Mesenteric fat pad (tissue), 1 donor: ENCODE measurements around the gene CLMP. TPM values are rescaled to one million over a fixed set of nuclear protein-coding genes. Genes with fewer than 3 reads are reported as not detected.

ENCODE experiments used
- DNase-seq: peaks from one replicate; pipeline ENCODE4 v3.0.0-alpha.2; 2020; ENCODE audit warnings: low spot score
- total RNA-seq: library from RNA; stranded (reverse); fragmentation: NEBNext Ultra II Directional; extraction: Animal tissue kit (Norgen Biotek cat#: 25700); gene quantifications from one replicate; pipeline ENCODE4 v1.2.1, GENCODE V29; 2021
- donor health status: DM: yes; HTN: yes; CAD: no.

The CLMP gene
- total RNA-seq, 1 donor from 2014 or later, result 199 TPM

GRCh38 chr11:123191939-123192338, 3.1 kb downstream of the CLMP start:
- no peak for DNase-seq

- DNase-seq, result no peak
Measured at GRCh38 chr11:123190518-123190917, 4.5 kb downstream of the CLMP start.

DNA sequence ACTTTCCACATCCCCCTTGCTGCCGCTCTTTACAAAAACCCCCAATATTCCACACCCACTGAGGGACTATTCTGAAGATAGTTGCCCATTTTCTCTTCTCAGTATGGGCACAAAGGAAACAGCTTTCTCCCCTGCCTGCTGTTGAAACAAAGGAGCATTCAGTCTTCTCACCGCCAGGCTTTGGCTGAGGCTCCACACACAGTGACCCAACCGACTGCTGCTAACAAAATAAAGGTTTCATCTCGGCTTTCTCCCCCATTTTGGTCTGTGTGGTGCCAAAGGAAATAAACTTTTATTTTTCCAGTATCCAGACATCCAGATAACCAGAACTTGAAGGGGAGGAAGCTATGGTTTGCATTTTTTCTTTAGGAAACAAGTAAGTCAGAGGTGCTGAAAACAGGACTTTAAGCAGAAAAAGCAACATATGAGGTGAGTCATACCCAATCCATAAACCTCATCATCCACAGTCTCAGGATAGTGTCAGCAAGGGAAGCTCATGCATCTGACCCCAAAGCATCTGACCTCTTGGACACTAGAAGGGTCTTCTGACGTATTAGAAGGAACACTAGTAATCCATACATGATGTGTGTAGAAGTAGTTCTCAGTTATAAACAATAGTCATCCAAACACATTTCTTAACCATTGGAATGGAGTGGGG, 6.4 kb downstream of the CLMP start:
- DNase-seq, result no peak

DNA sequence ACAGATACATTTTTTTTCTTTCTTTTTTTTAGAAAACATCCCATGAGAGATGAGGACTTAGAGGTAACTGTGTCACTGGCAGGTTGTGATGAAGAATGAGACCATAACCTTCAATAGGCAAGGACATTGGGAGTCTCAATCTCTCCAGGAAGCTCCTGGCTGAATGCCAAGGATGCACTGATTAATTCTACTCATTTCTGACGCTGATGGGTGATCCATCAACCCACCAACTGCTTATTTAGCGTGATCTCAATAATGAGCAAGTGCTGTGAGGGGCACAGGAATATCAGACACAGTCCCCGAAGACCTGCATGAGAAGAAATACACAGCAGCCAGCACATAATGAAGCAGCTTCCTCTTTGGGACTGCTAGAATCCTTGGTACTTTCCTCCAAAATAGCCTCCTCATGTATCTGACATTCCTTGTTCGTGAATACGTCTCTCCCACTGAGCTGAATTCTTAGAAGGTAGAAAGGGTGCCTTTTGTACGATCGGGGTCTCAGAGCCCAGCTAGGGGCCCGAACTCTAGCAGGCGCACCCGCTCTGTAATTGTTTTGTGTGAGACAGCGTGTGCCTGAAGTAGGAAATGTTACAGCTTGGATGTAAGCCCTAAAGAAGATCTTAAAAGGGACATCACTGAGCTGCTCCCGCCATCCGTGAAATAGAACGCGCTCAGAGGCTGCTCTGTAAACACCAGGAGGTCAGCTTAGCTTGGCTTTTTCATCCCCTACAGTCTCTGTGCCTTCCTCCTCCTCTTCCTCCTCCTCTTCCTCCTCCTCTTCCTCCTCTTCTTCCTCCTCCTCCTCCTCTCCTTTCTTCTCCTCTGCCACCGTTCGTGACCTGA, 7.2 kb downstream of the CLMP start:
- no peak for DNase-seq

GRCh38 chr11:123187248-123187647, 7.8 kb downstream of the CLMP start:
- DNase-seq, result no peak

DNA sequence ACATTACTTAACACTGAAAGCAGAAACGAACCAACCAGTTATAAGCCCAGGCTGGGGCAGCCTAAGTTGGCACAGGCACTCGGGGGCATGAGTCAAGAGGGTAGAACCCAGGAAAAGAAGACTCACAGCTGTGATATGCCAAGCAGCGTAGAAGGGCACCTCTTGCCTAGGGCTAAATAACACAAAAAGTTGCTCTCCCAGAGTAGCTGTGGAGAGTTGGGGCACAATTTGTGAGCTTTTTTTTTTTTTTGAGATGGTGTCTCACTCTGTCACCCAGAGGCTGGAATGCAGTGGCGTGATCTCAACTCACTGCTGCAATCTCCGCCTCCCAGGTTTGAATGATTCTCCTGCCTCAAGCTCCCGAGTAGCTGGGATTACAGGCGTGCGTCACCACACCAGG, 8.8 kb downstream of the CLMP start:
- no peak for DNase-seq

- DNase-seq, result no peak
Measured at GRCh38 chr11:123185326-123185725, 9.7 kb downstream of the CLMP start.

GRCh38 chr11:123184531-123184930, 10.5 kb downstream of the CLMP start:
- DNase-seq, result no peak

DNA sequence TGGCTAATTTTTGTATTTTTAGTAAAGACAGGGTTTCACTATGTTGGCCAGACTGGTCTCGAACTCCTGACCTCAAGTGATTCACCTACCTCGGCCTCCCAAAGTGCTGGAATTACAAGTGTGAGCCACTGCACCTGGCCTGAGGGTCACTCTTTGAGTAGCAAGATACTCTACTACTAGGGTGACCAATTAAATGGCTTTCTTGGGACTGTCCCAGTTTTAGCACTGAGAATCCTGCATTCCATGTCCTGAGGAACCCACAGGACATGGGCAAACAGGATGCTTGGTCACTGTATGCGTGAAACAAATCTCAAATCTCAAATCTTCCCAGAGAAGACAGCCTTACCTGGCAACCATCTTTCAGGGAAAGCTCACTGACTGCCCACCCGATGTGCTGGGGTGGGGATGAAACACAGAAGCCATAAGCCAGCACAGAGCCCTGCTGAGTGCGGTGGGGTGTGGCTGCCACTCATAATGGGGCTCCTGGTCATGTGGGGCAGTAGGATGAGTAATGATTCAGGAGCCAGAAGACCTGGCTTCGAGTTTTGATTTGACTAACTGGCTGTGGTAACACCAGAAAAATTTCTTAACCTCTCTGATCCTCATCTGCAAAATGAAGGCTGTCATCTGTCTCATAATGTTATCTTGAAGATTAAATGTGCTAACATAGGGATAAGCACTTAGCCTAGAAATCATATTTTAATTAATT, 11.5 kb downstream of the CLMP start:
- DNase-seq, result no peak

DNA sequence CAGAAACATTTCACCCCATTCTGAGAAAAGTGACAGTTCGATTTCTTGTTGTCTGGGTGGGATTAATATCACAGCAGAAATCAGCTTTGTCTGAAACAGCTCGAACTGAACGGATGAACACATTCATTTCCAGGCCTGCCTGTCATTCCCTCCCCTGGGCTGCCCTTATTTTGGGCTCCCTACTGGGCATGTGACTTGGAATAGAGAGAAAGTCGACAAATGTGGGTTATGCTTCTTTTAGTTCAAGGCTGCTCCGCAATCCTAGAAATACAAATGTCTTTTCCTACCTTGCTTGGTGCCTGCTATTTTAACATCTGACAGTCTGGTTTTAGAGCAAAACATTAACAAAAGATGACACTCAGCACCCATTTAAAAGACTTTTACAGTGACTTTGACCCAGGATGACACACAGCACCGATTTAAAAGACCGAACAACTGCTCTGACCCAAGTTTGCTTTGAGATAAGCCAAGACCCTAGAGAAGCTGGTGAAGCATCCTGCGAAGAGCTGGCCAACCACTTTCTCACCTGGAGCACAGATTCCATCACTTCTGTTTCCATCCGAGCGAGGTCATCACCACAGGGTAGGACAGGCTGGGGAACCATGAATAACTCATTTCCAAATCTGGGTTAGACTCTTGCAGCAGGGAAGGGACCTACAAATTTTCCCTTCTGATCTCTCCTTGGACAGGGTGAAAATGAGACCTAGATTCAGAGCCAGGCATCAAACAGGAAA, 13.1 kb downstream of the CLMP start:
- no peak for DNase-seq

DNA sequence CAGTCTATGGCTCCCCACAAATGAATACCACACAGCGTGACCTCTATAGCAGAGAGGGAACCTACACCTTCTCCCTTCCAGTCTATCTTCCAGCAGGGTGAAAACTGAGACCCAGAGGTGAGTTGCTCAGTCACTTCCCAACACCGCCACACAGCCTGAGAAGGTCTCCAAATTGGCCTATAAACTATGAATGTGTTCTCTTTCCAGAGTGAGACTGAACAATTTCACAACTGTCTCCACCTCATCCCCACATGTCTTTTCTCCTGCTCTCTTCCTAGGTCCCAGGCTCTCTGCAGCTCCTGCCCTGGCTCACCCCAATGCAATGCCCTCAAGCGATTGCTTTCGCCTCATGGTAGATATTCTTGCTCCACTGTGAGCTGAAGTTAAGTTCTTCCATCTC, 14.0 kb downstream of the CLMP start:
- DNase-seq, result no peak

GRCh38 chr11:123180574-123180973, 14.5 kb downstream of the CLMP start:
- no peak for DNase-seq

DNA sequence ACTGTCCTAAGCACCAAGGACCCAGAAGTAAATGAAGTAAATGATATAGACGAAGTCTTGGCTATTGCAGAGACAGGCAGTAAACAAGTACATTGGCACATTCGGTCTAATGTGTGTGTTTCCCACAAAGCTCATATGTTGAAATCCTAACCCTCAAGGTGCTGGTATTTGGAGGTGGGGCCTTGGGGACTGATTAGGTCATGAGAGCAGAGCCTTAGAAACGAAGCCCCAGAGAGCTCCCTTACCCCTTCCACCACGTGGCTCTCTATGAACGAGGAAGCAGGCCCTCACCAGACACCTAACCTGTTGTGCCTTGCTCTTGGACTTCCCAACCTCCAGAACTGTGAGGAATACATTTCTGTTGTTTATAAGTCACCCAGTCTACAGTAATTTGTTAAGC, 14.9 kb downstream of the CLMP start:
- DNase-seq, result peak; percentile 16

- no peak for DNase-seq
Measured at GRCh38 chr11:123179586-123179985, 15.5 kb downstream of the CLMP start.

- DNase-seq, result no peak
Measured at GRCh38 chr11:123178186-123178585, 16.9 kb downstream of the CLMP start.

GRCh38 chr11:123176785-123177184, 18.3 kb downstream of the CLMP start:
- no peak for DNase-seq

DNA sequence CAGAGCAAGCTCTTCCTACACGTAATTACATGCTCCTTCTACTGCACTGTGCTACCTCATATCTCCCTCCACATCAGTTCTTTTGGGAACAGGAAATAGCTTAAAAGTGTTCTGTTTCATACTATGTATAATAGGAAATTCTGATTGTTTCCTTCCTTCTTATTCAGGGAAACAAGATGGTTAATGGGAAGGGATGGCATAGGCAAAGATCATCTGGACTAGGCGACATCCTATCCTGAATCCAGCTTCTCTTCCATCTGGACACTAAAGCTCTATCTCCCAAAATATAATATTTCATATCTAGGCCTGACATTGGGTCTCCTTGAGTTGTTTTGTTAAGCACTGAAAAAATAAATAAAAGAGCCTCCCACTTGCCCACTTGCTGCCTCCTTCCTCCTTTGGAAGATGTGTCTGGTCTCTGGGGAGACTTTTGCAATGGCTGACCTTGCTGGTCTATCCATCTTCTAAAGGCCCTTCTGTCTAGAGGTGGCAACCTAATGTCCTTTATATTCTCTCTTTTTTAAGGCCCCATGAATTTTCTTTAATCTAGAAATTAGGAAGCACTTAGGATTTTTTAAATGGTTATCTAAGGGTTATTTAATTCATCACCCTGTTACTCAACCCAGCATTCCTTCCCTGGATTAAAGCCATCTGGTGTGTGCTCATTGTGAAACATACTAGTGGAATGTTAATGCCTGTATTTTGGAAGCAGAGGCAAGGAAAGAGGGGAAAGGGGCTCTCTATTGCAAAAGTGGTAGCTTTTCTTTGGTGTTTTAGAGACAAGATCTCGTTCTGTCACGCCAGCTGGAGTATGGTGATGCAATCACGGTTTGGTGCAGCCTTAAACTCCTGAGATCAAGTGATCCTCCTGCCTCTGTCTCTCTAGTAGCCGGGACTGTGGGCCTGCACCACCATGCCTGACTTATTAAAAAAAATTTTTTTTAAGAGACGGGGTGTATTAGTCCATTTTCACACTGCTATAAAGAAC, 20.6 kb downstream of the CLMP start:
- DNase-seq, result no peak

DNA sequence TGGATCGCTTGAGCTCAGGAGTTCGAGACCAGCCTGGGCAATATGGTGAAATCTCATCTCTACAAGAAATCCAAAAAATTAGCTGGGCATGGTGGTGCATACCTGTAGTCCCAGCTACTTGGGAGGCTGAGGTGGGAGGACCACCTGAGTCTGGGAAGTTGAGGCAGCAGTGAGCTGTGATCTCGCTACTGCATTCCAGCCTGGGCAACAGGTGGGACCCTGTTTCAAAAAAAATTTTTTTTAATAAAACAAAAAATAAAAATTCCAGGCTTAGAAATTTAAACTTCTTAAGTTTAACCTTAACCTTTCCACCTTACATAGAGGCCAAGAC, 21.2 kb downstream of the CLMP start:
- no peak for DNase-seq

- DNase-seq, result no peak
Measured at GRCh38 chr11:123173040-123173855, 21.8 kb downstream of the CLMP start.

GRCh38 chr11:123170929-123171328, 24.1 kb downstream of the CLMP start:
- no peak for DNase-seq
